LHCN-M2 (cell line): ENCODE measurements around the gene CYSLTR2. TPM values are rescaled to one million over a fixed set of nuclear protein-coding genes. Genes with fewer than 3 reads are reported as not detected.
"Not testable (repeated sequence)": the region's sequence is repeated elsewhere in the genome, so short reads cannot be mapped to it uniquely, and the experiment has no call there.

Experiments
- DNase-seq: peaks from one replicate; pipeline ENCODE4 v3.0.0-alpha.2; 2012; ENCODE audit warnings: low read depth
- total RNA-seq: library from RNA; depleted of rRNA; stranded (reverse); fragments of >200 nt; gene quantifications from 2 replicates; pipeline ENCODE4 v1.2.3, GENCODE V29; 2014

CYSLTR2 gene
- total RNA-seq, 1 experiment from 2014 or later, result not detected

- no peak for DNase-seq
Observed at GRCh38 chr13:48693998-48694397, 40.3 kb downstream of the CYSLTR2 start.

DNA sequence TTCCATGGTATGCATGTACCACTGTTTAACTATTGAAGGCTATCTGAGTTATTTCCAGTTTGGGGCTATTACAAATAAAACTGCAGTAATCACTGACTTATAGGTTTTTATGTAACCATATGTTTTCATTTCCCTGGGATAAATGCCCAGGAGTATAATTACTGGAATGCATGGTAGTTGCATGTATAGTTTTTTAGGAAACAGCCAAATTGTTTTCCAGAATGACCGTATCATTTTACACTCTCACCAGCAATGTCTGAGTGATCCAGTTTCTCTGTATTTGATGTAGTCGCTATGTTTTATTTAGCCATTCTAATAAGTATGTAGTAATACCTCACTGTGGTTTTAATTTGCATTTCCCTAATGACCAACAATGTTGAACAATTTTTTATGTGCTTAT, 42.0 kb downstream of the CYSLTR2 start:
- no peak for DNase-seq

- DNase-seq, result not testable (repeated sequence)
Observed at GRCh38 chr13:48696676-48697075, 42.9 kb downstream of the CYSLTR2 start.

GRCh38 chr13:48707405-48707804, 53.7 kb downstream of the CYSLTR2 start:
- DNase-seq, result no peak

GRCh38 chr13:48708764-48709163, 55.0 kb downstream of the CYSLTR2 start:
- DNase-seq, result no peak

GRCh38 chr13:48709213-48709612, 55.5 kb downstream of the CYSLTR2 start:
- DNase-seq, result no peak

DNA sequence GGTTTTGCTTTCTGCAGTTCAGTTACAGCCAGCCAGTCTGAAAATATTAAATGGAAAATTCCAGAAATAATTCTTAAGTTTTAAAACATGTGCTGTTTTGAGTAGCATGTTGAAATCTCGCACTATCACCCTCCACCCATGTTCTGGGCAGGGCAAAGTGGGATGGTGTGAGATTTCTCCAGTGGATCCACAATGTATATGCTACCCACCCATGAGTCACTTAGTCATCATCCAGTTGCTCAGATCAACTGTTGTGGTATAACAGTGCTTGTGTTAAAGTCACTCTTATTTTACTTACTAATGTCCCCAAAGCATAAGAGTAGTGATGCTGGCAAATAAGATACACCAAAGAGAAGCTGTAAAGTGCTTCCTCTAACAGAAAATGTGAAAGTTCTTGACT, 56.4 kb downstream of the CYSLTR2 start:
- no peak for DNase-seq

DNA sequence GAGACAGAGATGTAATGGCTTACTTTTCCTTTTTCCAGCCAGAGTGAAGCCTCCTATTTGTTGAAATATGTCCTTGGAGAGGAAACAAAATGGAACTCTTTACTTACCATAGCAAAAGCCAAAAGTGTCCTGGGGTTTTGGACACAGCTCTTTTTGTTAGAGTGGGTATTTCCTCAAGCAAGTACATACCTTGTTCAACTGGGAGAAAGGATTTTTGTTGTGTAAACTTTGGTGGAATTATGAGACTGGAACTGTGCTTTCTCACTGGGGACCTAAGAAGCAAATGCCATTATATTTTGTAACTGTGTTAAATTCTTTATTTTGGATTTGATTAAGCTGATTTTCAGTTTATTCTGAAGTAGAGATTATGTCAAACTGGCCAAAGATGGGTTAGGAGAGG, 58.4 kb downstream of the CYSLTR2 start:
- DNase-seq, result no peak

DNA sequence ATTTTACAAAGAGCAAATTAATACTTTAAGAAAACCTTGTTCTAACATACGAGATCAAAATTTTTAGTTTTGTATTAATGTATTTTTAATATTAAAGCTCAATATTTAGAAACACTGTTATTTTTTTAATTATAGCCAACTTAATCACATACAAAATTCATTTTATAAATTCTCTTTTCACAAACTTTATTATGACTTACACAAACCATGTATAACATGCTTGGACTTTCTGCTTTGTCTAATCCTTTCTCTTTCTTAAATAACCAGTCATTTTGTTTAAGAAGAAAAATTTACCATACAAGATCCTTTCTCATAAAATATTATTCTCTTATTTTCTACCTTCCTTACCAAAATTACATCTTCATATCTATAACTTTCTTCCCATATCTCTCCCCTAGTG, 62.2 kb downstream of the CYSLTR2 start:
- DNase-seq, result peak; percentile 13

GRCh38 chr13:48720621-48721020, 66.9 kb downstream of the CYSLTR2 start:
- DNase-seq, result no peak

- DNase-seq, result no peak
Observed at GRCh38 chr13:48723168-48723567, 69.4 kb downstream of the CYSLTR2 start.

- DNase-seq, result no peak
Observed at GRCh38 chr13:48725271-48725670, 71.5 kb downstream of the CYSLTR2 start.

GRCh38 chr13:48726711-48727110, 73.0 kb downstream of the CYSLTR2 start:
- no peak for DNase-seq

DNA sequence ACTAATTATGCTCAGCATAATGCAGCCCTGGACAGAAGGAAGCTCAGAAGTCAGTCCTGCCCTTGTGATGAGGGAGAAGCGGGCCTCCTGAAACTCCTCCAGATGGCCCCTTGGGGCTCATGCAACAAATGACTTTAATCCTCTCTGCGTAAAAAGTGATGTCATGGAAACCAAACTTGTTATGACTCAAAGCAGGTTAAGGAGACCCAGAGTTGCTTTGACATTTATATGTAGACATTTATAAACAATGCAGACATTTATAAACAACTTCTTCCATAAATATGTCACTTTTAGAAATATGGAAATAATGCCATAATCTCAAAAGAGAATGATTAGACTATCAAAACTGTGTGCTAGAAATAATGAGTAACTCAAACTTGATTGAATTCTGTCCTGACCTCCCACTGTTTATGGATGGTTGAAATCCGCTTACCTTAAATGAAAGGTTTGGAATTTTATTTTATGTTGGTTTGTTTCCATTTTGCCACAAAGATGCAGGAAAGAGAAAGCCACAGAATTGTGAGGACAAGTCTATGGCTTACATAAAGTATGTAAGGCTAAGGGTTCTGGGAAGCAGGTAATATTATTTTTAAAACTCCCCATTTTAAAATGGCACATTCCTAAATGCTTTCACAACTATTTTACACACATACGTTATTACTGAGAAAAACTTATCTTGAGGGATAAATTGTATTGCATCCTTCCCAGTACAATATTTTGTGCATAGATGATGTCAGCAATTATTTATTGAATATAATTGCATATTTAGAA, 73.7 kb downstream of the CYSLTR2 start:
- DNase-seq, result peak; percentile 57

DNA sequence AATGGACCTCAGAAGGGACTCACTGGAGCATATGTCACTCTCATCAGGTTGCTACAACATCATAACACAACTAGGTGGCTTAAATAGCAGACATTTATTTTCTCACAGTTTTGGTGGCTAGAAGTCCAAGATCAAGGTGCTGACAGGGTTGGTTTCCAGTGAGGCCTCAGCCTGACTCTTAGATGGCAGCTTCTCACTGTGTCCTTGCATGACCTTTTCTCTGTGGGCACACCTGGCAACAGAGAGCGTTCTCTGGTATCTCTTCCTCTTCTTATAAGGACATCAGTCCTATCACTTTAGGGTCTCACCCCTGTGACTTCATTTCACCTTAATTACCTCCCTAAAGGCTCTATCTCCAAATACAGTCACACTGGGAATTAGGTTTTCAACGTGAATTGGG, 74.5 kb downstream of the CYSLTR2 start:
- no peak for DNase-seq

DNA sequence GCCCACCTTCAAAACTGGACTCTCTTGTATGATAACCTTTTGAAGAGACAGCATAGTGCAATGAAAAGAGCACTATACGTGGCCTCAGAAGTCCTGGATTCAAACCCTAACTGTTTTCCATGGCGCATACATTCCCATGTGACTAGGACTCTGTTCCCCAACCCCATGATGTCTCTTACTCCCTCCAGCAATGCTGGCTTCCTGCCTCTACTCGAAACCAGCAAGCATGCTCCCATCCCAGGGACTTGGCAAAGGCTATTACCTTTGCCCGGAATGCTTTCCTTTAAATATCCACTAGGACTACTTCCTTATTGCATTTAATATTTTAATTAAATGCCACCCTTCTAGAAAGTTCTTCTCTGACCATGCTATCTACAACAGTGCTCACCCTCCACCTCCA, 75.1 kb downstream of the CYSLTR2 start:
- DNase-seq, result no peak

DNA sequence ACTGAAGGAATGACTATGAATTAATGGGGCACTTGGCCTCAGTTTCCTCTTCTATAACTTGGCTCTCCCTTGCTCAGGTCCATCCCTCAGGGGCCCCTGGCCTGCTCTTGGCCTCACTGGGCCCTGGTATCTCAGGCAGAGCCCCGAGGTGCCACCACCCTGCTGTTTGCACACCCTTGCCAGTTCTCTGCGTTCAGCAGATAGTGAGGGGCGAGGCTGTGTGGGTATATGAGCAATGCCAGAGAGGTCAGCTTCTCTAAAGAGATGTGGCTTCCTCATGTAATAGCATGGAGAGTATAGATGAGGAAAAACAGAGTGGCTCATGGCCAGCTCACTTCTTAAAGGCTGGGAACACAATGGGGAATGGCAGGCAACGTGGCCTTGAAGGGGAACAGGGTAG, 76.1 kb downstream of the CYSLTR2 start:
- DNase-seq, result no peak

DNA sequence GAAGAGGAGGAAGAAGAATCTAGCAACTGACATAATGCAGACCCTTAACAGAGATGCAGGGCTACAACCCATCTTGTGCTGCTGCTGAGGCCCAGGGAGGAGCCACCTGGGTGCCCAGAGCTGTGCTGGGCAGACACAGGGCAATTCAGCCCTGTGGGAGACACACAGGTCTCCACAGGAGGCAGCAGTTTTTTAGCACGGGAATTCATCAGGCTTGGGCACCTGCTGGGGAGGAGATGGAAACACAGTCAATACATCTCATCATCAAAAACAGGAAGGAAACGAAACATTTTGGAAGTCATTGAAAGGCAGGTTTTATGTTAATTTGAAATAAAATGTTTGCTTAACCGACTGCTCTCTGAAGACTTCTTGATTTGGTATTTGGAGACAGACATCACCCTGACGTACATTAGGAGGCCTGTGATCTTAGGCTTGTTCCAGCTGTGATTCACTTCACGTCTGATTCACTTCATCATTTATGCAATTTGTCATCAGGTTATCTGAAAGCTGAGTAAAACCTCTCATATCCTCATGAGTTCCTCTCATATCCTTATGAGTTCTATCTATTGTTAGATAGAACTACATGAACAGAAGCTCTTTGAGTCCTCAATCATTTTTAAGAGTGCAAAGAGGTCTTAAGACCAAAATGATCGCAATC, 77.4 kb downstream of the CYSLTR2 start:
- peak; percentile 57 for DNase-seq

GRCh38 chr13:48731957-48732569, 78.3 kb downstream of the CYSLTR2 start:
- DNase-seq, result no peak

DNA sequence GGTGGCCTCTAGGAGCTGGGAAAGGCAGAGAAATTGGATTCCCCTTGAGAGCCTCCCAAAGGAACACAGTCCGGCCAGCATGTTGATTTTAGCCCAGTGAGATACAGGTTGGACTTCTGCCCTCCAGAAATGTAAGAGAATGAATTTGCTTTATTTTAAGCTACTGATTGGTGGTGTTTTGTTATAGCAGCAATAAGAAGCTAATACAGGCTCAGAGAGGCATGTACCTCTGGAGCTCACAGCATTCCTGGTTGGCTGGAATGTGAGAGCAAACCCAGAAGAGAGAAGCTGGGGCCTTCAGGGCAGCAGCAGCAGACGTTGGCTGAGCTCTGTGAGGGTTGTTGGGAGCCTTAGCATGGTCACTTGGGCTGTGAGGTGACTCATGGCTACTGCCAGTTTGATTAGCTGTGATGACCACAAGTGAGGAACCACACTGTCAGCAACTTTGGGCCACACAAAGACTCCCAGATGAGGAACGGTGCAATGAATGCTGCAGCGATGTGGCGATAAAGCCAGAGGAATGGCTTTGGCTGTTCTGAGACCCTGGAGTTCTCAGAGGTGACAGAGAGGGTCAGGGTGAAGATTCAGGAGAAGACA, 80.1 kb downstream of the CYSLTR2 start:
- DNase-seq, result no peak

DNA sequence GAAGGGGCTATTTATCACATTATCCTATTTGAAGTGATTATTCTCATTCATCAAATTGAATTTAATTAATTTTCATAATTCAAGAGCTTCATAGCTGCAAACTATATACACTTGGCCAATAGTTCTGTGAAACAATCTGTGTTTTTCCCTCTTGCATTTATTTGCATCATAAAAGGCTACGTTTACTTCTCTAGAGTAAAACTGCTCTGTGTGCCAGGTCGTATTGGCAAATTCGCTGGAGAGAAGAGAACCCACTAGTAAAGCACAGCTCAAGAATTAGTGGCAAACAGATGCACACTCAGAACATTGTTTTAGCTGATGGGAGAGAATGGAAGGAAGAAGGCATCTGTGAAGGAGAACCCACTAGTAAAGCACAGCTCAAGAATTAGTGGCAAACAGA, 81.8 kb downstream of the CYSLTR2 start:
- DNase-seq, result no peak

GRCh38 chr13:48737689-48738088, 84.0 kb downstream of the CYSLTR2 start:
- no peak for DNase-seq
